ENCODE results near the gene FHL1.
"Not testable (repeated sequence)": the region's sequence is repeated elsewhere in the genome, so short reads cannot be mapped to it uniquely, and the experiment has no call there.

The FHL1 gene

DNA sequence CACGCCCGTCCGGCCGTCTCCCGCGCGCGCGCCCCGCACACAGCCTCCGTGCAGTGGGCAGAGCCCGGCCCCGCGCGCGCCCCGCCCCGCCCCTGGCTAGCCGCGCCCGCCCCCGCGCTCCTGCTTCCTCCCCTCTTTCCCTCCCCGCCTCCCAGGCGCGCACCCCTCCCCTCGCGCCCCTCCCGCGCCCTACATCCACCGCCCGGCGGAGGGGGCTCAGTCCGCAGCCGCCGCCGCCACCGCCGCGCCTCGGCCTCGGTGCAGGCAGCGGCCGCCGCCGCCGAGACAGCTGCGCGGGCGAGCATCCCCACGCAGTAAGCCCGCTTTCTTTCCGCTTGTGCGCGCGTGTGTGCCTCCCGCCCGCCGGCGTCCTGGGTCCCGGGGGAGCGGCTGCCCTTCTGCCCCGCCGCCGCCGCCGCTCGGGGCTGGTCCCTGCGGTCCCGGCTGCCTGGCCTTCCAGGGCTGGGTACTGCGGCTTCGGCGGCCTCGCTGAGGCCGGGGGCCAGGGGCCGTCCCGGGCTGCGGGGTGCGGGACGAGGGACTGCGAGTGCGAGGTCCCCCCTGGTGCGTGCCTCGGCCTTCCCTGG, at the start of gene FHL1:
FHL1 (plus strand) TSS at position 219 of the 587 bp plus-strand sequence.
- DNase-seq (ENCODE audit: low read depth, low spot score) = no peak

DNA sequence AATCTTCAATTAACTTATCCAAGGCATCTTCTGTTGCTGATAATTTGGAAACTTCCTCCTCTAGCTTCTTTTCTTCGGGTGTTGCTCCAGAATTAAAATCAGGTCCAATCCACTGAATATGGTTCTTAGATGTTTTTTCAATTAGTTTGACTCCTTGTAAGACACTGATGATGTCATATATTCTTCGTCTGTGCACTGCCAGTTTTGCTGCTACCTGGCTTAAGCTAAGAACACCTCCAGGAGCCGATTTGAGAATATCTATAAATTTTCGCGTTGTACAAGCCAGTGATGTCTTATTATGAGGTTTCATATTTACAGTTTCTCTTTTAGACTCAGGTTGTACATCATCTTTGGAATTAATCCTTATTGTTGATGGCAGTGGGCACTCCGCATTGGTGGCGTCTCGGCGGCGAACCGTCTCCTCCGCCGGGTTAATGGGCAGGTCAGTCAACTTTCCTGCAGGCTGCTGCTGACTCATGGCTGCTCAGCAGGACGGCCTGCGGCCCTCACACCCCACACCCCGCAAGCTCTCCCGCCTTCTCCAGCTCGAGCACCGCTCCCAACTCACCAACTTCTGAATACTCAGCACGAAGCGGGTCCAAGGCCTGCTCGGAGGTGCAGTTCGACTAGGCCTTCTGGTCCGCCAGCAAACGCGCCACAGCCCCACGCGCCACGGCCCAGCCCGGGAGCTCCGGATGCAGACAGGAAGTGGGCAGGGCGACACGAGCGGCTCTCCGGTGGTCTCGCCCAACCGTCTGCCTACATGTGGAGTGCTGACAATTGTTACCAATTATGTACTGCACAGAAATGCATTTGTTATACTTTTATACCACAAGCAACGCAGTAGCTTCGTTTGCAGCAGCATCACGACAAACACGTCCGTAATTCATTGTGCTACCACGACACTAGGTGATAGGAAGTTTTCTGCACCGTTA, 49.2 kb upstream of the FHL1 start:
- no peak for DNase-seq (ENCODE audit: low read depth, low spot score)

DNA sequence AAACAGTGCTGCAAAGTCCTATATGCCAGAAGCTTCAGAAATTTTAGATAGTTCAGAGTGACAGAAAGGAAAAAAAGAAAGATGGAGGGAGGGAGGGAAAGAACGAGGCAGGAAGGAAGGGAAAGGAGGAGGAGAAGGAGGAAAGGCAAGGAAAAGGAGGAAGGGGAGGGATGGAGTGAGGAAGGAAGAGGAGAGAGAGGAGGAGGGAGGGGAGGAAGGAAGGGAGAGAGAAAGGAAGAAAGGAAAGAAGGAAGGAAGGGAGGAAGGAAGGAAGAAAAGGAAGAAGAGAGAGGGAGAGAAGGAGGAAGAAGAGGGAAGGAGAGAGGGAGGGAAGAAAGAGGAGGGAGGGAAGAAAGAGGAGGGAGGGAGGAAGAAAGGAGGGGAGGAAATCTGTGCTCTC, 42.4 kb upstream of the FHL1 start:
- no peak for DNase-seq (ENCODE audit: low read depth, low spot score)

DNA sequence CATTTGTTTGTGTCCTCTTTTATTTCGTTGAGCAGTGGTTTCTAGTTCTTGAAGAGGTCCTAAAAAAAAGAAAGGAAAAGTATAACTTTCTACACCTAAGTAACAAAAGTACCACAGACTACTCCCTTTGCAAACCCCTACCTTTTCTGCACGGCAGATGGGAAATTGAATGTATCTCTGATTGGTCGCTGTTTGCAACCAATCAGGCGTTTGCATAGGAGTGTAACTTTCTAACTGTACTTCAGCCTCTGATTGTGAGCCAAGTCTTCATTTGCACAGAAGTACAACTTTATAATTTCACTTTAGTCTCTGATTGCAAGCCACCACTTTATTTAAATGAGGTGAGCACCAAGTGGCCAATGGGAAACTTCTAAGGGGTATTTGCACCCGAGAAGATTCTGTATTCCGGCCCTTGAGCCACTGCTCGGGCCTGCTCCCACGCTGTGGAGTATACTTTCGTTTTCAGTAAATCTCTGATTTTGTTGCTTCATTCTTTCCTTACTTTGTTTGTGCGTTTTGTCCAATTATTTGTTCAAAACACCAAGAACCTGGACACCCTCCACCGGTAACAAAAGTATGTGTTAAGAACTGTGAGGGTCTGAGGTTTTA, 40.3 kb upstream of the FHL1 start:
- DNase-seq (ENCODE audit: low read depth, low spot score) = no peak

DNA sequence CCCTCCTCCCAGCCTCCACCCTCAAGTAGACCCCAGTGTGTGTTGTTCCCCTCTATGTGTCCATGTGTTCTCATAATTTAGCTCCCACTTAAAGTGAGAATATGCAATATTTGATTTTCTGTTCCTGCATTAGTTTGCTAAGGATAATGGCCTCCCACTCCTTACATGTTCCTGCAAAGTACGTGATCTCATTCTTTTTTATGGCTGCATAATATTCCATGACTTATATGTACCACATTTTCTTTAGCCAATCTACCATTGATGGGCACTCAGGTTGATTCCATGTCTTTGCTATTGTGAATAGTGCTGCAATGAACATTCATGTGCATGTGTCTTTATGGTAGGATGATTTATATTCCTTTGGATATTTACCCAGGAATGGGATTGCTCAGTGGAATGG, 38.4 kb upstream of the FHL1 start:
- DNase-seq (ENCODE audit: low read depth, low spot score) = not testable (repeated sequence)

DNA sequence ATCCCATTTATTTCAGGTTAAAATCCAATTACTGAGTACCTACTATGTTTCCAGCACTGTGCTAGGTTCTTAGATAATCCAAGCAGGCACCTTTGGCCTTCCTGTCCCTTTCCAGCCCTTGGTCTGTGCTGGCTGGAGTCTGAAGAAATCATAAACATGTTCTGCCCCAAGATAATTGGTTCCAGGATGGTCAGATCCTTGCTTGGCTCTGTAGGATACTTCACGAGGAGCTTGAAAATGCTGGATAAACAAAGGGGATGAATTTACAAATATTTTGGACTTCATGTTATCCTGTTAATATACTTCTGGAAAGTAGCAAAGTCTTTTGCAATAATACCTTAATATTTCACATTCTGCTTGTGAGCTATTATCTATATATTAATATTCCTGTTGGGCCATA, 35.0 kb upstream of the FHL1 start:
- no peak for DNase-seq (ENCODE audit: low read depth, low spot score)

DNA sequence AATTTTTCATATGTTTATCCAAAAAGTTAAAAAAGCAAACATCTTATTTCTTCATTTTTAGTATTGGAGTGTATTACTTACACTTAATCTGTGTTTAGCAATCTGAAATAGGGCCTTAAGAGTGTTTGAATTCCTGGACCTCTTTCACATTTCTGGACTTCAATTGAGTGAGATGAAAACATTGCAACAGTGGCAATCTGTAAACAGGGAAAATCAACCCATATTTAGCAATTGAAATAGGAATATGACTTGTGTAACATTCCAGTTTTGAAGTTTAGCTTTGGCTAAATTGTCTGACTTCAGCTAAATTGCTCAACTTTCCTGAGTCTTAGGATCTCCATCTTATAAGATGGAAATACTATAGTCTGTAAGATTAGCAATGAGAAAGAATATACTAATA, 34.6 kb upstream of the FHL1 start:
- no peak for DNase-seq (ENCODE audit: low read depth, low spot score)

DNA sequence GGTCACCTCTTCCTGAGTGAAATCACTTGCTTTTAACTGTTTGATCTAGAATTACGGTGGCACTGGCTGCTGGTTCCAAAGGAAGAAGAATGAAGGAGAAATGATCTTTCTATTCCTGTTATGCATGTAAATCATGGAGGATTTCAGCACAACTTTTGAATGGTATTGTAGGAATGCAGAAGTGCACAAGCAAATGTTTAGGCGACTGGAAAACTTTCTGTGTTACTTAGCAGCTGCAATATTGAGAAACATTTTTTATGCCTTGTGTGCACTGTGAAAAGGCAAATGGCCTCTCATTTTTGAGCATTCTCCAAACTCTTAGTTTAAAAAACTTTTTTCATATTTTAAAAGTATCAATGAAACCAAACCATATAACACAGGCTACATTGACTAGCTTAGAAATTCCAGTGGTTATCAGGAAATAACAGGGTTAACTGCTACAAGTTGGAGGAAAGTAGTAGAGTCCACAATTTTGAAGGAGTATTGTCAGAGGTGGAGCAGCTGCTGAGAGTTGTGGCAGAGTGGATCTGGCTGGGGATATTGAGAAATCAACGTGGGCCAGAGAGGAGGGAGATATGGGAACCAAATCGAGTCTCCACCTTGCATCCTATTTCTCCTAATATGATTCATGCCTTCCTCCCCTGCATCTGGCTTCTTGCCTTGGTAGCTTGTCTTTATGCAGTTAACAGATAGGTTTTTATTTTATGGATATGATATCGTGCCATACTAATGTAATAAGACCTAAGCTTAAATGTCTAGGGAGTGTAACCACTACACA, 32.0 kb upstream of the FHL1 start:
- DNase-seq (ENCODE audit: low read depth, low spot score) = no peak

DNA sequence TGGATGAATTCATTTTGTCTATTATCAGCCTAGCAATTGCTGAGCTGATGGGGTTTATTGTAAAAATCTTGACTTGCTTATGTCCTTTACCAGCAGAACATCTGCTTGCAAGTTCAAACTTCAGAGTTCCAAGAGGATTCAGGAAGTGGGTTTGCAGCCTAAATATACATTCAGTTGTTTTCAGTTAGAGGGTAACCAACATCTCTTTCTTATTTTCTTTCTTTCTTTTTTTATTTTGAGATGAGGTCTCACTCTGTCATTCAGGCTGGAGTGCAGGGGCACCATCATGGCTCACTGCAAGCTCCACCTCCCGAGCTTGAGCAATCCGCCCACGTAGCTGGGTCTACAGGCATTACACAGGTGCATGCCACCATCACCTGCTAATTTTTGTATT, 31.4 kb upstream of the FHL1 start:
- no peak for DNase-seq (ENCODE audit: low read depth, low spot score)

DNA sequence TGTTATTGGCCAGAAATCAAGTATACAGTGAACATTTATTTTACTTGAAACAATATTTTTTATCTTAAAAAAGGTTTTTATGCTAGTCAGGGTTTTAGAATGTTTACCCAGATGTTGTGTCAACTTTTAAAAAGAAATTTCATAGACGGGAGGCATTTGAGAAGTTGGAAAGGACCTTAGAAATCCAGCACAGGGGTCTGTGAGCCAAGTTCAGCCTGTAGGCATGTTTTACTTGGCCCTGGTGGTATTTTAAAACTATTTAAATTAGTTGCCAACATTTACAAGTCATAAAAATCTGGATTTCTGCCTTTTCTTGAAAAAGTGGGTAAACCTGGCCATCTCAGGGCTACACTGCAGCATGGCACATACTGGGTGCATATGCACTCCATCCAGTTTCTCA, 25.5 kb upstream of the FHL1 start:
- no peak for DNase-seq (ENCODE audit: low read depth, low spot score)

DNA sequence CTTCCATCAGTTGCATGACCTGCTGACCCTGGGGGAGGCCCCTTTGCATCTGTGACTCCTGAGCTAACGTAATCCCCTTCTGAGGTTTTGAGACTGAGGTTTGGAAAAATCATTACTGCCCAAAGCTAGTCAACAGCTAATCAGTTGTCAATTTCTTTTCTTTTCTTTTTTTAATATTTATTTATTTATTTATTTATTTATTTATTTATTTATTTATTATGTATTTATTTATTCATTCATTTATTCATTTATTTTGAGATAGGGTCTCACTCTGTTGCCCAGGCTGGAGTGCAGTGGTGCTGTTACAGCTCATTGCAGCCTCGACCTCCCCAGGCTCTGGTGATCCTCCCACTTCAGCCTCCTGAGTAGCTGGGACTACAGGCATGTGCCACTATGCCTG, 25.1 kb upstream of the FHL1 start:
- DNase-seq (ENCODE audit: low read depth, low spot score) = no peak

DNA sequence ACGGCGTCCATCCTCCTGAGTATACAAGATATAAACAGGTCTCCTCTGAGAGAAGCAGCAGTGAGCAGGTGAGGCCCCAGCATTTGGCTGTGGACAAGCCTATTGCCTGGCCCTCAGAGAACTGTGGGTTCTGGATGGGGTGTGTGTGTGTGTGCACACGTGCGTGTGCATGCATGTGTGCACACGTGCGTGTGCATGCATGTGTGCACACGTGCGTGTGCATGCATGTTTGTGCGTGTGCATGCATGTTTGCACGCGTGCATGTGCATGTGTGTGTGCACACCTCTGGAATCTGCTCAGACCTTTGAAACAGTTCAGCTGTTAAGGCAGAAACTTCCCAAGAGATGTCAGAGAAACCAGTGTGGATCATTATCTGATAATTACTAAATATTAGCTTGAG, 22.2 kb upstream of the FHL1 start:
- DNase-seq (ENCODE audit: low read depth, low spot score) = no peak

DNA sequence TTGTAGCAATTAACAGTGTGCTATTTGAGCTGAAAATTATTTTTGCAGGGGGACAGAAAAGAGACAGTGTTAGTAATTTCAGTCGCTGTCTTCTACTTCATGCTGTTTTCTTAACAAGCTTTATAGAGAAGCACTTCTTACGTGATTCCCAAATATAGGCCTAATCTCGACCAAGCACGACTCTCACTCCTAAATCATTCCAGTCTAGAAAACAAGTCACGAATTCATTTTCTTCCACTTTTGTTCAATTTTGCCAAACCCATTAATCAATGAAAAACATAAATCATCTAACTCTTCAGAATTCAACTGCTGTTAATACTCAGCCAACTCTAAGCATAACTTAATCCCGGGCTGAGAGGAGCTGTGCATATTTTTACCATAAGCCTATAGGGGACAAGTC, 21.0 kb upstream of the FHL1 start:
- no peak for DNase-seq (ENCODE audit: low read depth, low spot score)

DNA sequence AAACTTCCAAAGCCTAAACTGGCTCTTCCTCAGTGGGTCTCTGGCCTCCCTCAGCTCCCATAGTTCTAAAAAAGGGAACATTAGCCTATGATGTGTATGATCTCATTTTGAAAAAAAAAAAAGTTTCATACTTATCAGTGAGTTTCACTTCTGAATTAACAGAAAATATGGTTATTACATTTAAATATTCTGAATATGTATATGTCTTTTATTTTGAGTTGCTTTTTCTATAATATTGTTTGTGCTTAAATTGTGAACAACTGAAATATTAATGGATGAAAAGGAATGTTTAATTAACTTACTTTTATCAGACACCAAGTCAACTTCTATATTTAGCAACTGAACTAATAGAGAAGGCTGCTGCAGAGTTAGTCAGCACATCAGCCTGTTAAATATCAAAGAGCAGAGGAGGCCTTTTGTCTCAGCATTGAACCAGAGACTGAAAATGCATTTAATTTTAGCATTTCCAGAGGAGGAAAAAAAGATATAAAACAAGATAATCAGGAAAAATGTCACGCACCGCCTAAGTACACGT, 20.4 kb upstream of the FHL1 start:
- no peak for DNase-seq (ENCODE audit: low read depth, low spot score)

DNA sequence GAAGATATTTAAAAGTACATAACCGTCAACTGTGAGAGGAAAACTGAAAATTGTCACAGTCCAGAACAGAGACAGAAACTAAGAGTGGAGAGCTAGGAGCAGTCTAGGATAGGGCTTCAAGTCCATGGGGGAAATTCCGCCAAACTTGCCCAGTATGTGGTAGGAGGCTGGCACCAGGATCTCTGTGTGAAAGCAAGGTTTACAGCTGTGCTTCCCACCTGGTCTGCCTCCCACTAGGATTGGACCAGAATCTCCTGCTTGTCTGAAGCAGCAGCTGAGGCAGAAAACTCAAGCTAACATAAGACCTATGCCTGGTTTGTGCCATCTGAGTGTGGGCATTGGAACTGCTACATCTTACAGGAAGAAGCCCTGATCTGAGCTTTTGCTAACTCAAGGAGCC, 18.6 kb upstream of the FHL1 start:
- no peak for DNase-seq (ENCODE audit: low read depth, low spot score)

DNA sequence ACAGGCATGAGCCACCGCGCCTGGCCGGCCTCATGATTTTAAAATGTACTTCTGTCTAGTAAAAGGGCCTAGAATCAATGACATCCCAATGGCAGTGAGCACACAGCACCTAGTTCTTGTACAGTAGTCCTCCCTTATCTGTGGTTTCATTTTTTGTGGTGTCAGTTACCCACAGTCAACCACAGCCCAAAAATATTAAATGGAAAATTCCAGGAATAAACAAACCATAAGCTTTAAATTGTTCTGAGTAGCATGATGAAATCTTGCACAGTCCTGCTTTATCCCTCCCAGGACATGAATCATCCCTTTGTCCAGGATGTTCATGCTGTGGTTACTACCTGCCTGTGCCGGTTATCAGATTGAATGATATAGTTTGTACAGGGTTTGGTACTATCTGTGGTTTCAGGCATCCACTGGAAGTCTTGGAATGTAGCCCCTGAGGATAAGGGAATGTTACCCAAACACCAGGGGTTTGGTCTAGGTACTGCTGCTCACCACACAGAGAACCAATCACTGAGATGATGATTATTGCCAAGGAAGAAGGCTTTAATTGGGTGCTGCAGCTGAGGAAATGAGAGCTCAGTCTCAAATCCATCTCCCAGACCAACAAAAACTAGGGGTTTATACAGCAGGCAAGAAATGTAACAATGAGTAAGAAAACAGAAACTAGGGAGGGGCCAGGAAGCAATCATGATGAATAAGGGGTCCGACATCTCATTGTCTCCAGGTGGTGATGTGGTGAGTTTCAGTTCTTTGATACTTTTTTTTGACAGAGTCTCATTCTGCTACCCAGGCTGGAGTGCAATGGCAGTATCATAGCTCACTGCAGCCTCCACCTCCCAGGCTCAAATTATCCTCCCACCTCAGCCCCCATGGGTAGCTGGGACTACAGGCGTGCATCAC, 16.2 kb upstream of the FHL1 start:
- no peak for DNase-seq (ENCODE audit: low read depth, low spot score)

DNA sequence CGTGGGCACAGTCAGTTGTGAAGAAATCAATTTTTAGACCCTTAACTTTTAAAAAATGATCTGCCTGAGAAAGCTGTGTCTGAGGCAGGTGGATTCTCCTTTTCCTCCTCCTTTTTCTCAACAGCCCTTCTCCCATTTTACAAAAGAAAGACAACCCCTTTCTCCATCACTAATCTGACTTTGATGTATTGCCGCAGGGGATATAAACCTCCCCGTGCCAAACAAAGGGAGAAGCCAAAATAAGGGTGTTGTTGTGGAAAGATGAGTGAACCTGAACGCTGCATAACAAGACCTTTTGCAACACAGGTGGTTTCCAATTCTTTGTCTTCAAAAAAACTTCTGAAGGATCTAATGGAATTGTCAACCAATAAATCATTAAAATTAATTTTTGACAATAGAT, 8.4 kb upstream of the FHL1 start:
- no peak for DNase-seq (ENCODE audit: low read depth, low spot score)

DNA sequence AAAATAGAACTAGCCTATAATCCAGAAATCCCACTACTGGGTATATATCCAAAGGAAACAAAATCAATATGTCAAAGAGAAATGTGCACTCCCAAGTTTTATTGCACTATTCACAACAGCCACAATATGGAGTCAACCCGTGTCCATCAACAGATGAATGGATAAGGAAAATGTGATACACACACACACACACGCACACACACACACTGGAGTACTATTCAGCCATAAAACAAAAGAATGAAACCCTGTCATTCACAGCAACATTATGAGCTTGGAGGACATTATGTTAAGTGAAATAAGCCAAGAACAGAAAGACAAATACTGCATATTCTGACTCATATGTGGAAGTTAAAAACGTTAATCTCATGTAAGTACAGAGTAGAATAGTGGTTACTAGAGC, 5.8 kb upstream of the FHL1 start:
- DNase-seq (ENCODE audit: low read depth, low spot score) = no peak

DNA sequence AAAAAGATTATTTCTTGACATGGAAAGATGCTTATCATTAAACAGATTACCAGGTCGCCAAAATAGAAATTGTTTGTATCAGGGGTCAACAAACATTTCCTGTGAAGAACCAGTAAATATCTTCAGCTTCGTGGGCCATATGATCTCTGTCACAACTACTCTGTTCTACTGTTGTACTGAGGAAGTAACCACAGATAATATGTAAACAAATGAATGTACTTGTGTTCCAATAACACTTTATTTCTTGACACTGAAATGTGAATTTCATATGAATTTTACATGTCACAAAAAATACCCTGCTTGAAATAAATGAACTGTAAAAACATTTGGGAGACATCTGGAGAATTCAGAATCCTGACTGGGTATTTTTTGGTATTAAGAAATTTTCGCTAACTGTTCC, 4.7 kb upstream of the FHL1 start:
- DNase-seq (ENCODE audit: low read depth, low spot score) = no peak

DNA sequence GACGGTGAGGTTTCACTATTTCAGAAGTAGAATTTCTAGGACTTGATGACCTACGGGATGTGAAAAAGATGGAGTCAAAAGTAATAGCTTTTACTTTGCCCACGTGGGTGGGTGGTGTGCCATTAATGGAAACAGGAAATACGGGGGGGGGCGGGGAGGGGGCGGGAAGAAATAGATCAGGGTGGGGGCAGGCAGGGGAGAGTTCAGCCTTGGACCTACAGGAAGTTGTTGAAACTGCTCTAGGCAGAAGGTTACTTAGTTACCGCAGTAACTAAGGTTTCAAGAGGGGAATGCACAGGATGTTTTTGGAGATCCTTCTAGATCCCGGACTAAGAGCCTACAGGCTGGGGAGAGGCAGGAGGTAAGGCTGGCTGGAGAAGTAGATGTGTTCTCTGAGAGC, 3.6 kb upstream of the FHL1 start:
- DNase-seq (ENCODE audit: low read depth, low spot score) = no peak

All from activated naive CD8-positive, alpha-beta T cell treated with anti-CD3 and anti-CD28 coated beads, Interleukin-2, amount 50 U/mL, for 16 hours (primary cell).